ENCODE data around the gene SMLR1. TPM values are rescaled to one million over a fixed set of nuclear protein-coding genes. Genes with fewer than 3 reads are reported as not detected.

Gene SMLR1
- total RNA-seq, 1 donor from 2014 or later, result not detected

DNA sequence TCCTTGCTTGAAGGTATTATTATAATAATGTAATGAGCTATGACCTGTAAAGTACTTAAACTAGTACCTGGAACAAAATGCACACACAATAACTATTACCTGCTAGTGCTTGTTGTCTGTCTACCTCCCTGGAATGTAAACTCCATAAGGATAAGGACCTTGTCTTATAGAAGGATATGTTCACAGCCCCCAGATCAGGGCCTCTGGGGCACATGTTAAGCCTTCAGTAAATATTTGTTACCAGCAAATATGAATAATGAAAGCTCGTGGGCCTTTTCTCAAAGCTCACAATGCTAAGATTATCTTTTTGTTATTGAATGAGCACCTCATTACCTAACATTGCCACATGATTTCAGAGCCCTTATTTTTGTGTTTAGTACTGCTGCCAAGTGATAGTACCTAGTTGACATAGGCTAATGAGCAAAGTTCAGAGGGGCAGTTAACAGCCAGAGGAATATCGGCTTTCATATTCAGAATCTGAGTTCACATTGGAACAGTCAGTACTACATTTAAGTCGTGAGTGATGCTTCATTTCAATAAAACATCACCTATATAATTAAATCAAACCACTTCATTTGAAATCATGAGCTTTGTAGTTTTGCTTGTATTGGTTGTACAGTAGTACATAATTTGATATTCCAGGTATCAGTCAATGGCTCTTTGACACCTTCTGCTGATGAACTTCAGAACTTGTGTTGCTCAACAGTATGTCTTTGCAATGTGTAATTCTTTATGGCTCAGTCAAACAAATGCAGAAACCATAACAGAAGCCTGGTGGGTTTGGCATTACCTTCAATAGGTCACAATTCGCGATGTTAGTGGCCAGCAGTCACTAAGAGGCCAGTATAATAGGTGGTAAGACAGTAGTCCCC, 11.8 kb upstream of the SMLR1 start:
- DNase-seq (ENCODE audit: low read depth), result no peak
- no peak for TF ChIP-seq CTCF (IDR thresholded peaks at IDR 0.05; ENCODE audit: insufficient read depth, low read length, poor library complexity, severe bottlenecking)
- no peaks in the 10 kb centered on the region for H3K36me3 ChIP-seq (ENCODE audit: control insufficient read depth, insufficient read depth, low read length)
- H3K27me3 ChIP-seq (ENCODE audit: control insufficient read depth, insufficient read depth, low read length), result no peaks in the 10 kb centered on the region
- no peak overlapping the region for H3K4me3 ChIP-seq (ENCODE audit: low read depth, low read length)

GRCh38 chr6:130822736-130823135, 4.5 kb upstream of the SMLR1 start:
- Histone ChIP-seq H3K27me3 (ENCODE audit: control insufficient read depth, insufficient read depth, low read length) (no peaks in the 10 kb centered on the region), H3K4me3 (ENCODE audit: low read depth, low read length) (no peak overlapping the region), H3K36me3 (ENCODE audit: control insufficient read depth, insufficient read depth, low read length) (no peaks in the 10 kb centered on the region)
- no peak for TF ChIP-seq CTCF (IDR thresholded peaks at IDR 0.05; ENCODE audit: insufficient read depth, low read length, poor library complexity, severe bottlenecking)
- DNase-seq (ENCODE audit: low read depth), result no peak

- DNase-seq (ENCODE audit: low read depth), result no peak
- no peaks in the 10 kb centered on the region for H3K27me3 ChIP-seq (ENCODE audit: control insufficient read depth, insufficient read depth, low read length)
- no peak for TF ChIP-seq CTCF (IDR thresholded peaks at IDR 0.05; ENCODE audit: insufficient read depth, low read length, poor library complexity, severe bottlenecking)
- H3K36me3 ChIP-seq (ENCODE audit: control insufficient read depth, insufficient read depth, low read length), result no peaks in the 10 kb centered on the region
- no peak overlapping the region for H3K4me3 ChIP-seq (ENCODE audit: low read depth, low read length)
These were observed 2.1 kb upstream of the SMLR1 start for GRCh38 chr6:130824978-130825694.

- no peaks in the 10 kb centered on the region for H3K36me3 ChIP-seq (ENCODE audit: control insufficient read depth, insufficient read depth, low read length)
- H3K4me3 ChIP-seq (ENCODE audit: low read depth, low read length), result no peak overlapping the region
- TF ChIP-seq CTCF (IDR thresholded peaks at IDR 0.05; ENCODE audit: insufficient read depth, low read length, poor library complexity, severe bottlenecking), result no peak
- no peaks in the 10 kb centered on the region for H3K27me3 ChIP-seq (ENCODE audit: control insufficient read depth, insufficient read depth, low read length)
- no peak for DNase-seq (ENCODE audit: low read depth)
These were observed 1.3 kb upstream of the SMLR1 start for GRCh38 chr6:130825772-130826441.

DNA sequence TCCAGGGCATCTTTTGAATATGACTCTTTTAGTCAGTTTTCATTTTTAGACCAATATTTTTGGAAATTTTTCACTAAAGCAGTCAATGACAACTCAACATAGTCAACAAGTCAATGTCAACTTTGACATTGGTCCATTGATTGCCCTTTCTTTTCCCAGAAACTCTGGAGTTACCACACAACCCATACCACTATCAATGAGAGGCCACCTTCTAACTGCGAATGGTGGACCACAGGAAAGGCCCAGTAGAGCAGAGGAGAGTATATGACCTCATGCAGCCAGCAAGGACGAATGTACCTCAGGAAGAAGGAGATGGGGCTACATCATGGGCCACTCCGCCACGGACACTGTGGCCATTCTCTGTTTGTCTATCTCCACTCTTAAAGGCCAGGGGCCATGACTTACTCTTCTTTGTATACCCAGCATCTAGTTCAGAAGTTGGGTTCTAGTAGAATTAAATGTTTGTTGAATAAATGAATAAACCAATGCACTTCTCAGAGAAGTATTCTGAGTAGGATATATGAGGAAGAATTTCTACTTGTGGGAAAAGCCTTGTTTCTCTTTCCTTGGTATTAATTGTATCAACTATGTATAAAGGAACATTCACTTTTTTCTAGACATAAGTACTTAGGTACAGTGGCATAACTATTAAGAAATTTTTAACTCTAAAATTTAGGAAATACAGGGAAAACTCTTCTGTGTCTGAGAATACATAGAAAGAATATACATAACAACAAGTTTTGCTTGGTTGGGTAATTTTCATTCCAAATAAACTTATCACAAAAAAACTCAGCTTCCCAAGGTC, 562 bp upstream of the SMLR1 start:
- no peak for TF ChIP-seq CTCF (IDR thresholded peaks at IDR 0.05; ENCODE audit: insufficient read depth, low read length, poor library complexity, severe bottlenecking)
- DNase-seq (ENCODE audit: low read depth), result no peak

More for the DNA sequence above, 562 bp upstream of the SMLR1 start:
- no peaks in the 10 kb centered on the region for H3K36me3 ChIP-seq (ENCODE audit: control insufficient read depth, insufficient read depth, low read length)
- H3K4me3 ChIP-seq (ENCODE audit: low read depth, low read length), result no peak overlapping the region
- no peaks in the 10 kb centered on the region for H3K27me3 ChIP-seq (ENCODE audit: control insufficient read depth, insufficient read depth, low read length)

Measured in kidney epithelial cell (primary cell).